Measurements from ENCODE around the gene C1QTNF12.

- TF ChIP-seq ELF4 (IDR thresholded peaks at IDR 0.05) (no peak), SUZ12 (IDR thresholded peaks at IDR 0.05) (no peak), FOXM1 (IDR thresholded peaks at IDR 0.05; ENCODE audit: borderline replicate concordance) (no peak), FOXA1 (IDR thresholded peaks at IDR 0.05) (no peak), BHLHE40 (IDR thresholded peaks at IDR 0.05; ENCODE audit: borderline replicate concordance) (no peak), TARDBP (IDR thresholded peaks at IDR 0.05) (no peak)
Observed at GRCh38 chr1:1198423-1199140, 47.9 kb downstream of the C1QTNF12 start.

Data from HEK293T (cell line).